ENCODE results near the gene CYGB. TPM values are rescaled to one million over a fixed set of nuclear protein-coding genes. Genes with fewer than 3 reads are reported as not detected.

The CYGB gene
- total and polyA plus RNA-seq, 2 of the 13 experiments (the other 11 are each of a cell fraction or from before 2014, with no cell fraction given), result 18.9 to 27.1 TPM

GRCh38 chr17:76512366-76513305 is 24.9 kb downstream of the CYGB start:
- no TSS peak for BruUV-seq (replicated peaks)
- 0 out of 2 replicates have a peak, but pooled peaks have one; percentile 23 for TF ChIP-seq GATAD2A (CRISPR knock-in tag; IDR thresholded peaks at IDR 0.05)
- TF ChIP-seq ZNF280B (CRISPR knock-in tag; IDR thresholded peaks at IDR 0.05; ENCODE audit: borderline replicate concordance), result 0 out of 2 replicates have a peak, but pooled peaks have one; percentile 11
- peak; percentile 35; the same call in 1 of the 2 replicates for TF ChIP-seq HOXA3 (CRISPR knock-in tag; IDR thresholded peaks at IDR 0.05)
- no peak for TF ChIP-seq GTF2F1 (IDR thresholded peaks at IDR 0.05; ENCODE audit: low read length)
- peak; percentile 31; the same call in 1 of the 2 replicates for TF ChIP-seq NRL (CRISPR knock-in tag; IDR thresholded peaks at IDR 0.05; ENCODE audit: borderline replicate concordance)
- TF ChIP-seq GZF1 (CRISPR knock-in tag; IDR thresholded peaks at IDR 0.05), result no peak
- TF ChIP-seq REXO4 (CRISPR knock-in tag; IDR thresholded peaks at IDR 0.05; ENCODE audit: borderline replicate concordance), result no peak
- no peak for TF ChIP-seq KAT8 (CRISPR knock-in tag; IDR thresholded peaks at IDR 0.05)
- no peak for TF ChIP-seq ZNF142 (CRISPR knock-in tag; IDR thresholded peaks at IDR 0.05)
- no peak for TF ChIP-seq HOXA9 (CRISPR knock-in tag; IDR thresholded peaks at IDR 0.05; ENCODE audit: borderline replicate concordance)
- TF ChIP-seq MAX (IDR thresholded peaks at IDR 0.05), result peak; percentile 9; the same call in 1 of the 2 replicates
- 0 out of 2 replicates have a peak, but pooled peaks have one; percentile 68 for TF ChIP-seq ZNF569 (CRISPR knock-in tag; IDR thresholded peaks at IDR 0.05; ENCODE audit: borderline replicate concordance)

More at GRCh38 chr17:76512366-76513305, 24.9 kb downstream of the CYGB start:
- H4K20me1 ChIP-seq (ENCODE audit: insufficient read depth, low read length), result no peaks in the 10 kb centered on the region
- WGBS (ENCODE audit: low lambda C conversion rate), result 10% methylated on average over 18 of the region's 22 CpGs
- CTCF ChIA-PET (ENCODE audit: low intra/inter-chr PET ratio, low total read pairs), result no interaction called here
- H3K4me2 ChIP-seq (ENCODE audit: low read depth, low read length), result peak overlapping the region; percentile 47
- intact Hi-C loops (cut with micrococcal nuclease; ENCODE audit: unreplicated experiment), result no loop called here
- DNase-seq (ENCODE audit: low spot score) (no peak), FAIRE-seq (peak; percentile 40), ATAC-seq (peak; percentile 60)
- peaks cover 58% of the 10 kb centered on the region for H3K4me1 ChIP-seq (ENCODE audit: insufficient read depth, low read length)
- H3K79me2 ChIP-seq (ENCODE audit: insufficient read depth, low read length), result no peaks in the 10 kb centered on the region
- H2AFZ ChIP-seq (ENCODE audit: low read length), result no peak overlapping the region
- POLR2A ChIA-PET, result interaction anchor here (0.8 to 2.0 kb wide), 6 partner anchors 11 to 44 kb away, joined by 3 to 10 read pairs (median 4); partner anchors contain the start of gene RHBDF2
- H3K27ac ChIP-seq (ENCODE audit: extremely low read length, insufficient read depth, low read length), result no peak overlapping the region
- H3K4me3 ChIP-seq (replicated peaks in 1 of 3; ENCODE audit: insufficient read depth in 1 of 3, low read depth in 2 of 3, low read length in 3 of 3), result peak overlapping the region in 1 of 3 experiments; percentile 29; a peak in 1 of 6 replicates
- no peak overlapping the region for H3K9ac ChIP-seq (ENCODE audit: insufficient read depth, low read depth, low read length)
- H3K27me3 ChIP-seq (ENCODE audit: control insufficient read depth in 1 of 2, insufficient read depth in 2 of 2, low read length in 2 of 2), result peaks cover 6 to 39% of the 10 kb centered on the region in 2 experiments
- H3K36me3 ChIP-seq (replicated peaks in 1 of 2; ENCODE audit: control insufficient read depth in 1 of 2, insufficient read depth in 2 of 2, low read length in 2 of 2), result no peaks in the 10 kb centered on the region
- in situ Hi-C loops (cut with HindIII; ENCODE audit: extremely low pct_ligation_motif_present, low pct_unique_long_range_greater_than_20kb), result no loop called here
- no peaks in the 10 kb centered on the region for H3K9me3 ChIP-seq (ENCODE audit: low read length)
